SHP77 (cell line): ENCODE measurements around the gene PLA1A.
A peak's percentile ranks its signal among the peaks of the same experiment; 100 is the strongest.
"Not testable (repeated sequence)": the region's sequence is repeated elsewhere in the genome, so short reads cannot be mapped to it uniquely, and the experiment has no call there.

Experiments
- DNase-seq, 2 experiments: peaks; one replicate each; lab custom pipeline; 2025; lab: John Stamatoyannopoulos, UW

PLA1A gene

GRCh38 chr3:119662604-119663373 is 65.1 kb downstream of the PLA1A start:
- DNase-seq, result no peak

- no peak for DNase-seq
These were observed 66.2 kb downstream of the PLA1A start for GRCh38 chr3:119663885-119664284.

DNA sequence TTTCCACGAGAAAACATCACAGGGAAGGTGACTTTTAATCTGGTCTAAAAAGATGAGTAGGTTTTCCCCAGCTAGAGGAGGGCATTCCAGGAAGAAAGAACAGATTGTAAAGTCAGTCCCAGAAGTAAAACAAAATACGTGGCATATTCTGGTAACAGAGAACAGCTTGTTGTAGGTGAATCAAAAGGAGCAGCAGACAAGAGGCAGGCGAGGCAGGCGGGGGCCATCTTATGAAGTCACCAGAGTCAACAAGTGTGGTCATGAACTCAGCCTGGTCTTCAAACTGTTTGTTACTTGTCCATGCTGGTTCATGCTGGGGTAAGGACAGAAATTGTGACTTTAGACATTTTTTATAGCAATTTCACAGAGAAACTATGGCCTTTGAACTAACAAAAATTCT is 66.7 kb downstream of the PLA1A start:
- DNase-seq, result no peak

- DNase-seq, result no peak
These were observed 67.2 kb downstream of the PLA1A start for GRCh38 chr3:119664850-119665379.

GRCh38 chr3:119665954-119666559 is 68.4 kb downstream of the PLA1A start:
- DNase-seq, result no peak

GRCh38 chr3:119669906-119670570 is 72.4 kb downstream of the PLA1A start:
- no peak for DNase-seq

- DNase-seq, result no peak
These were observed 75.1 kb downstream of the PLA1A start for GRCh38 chr3:119672776-119673175.

DNA sequence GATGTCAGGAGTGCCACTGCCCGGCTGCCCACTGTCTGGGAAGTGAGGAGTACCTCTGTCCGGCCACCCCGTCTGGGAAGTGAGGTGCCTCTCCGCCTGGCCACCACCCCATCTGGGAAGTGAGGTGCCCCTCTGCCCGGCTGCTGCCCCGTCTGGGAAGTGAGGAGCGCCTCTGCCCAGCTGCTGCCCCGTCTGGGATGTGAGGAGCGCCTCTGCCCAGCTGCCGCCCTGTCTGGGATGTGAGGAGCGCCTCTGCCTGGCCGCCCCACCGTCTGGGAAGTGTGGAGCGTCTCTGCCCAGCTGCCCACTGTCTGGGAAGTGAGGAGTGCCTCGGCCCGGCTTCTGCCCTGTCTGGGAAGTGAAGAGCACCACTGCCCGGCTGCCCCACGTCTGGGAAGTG is 76.2 kb downstream of the PLA1A start:
- DNase-seq, result no peak

DNA sequence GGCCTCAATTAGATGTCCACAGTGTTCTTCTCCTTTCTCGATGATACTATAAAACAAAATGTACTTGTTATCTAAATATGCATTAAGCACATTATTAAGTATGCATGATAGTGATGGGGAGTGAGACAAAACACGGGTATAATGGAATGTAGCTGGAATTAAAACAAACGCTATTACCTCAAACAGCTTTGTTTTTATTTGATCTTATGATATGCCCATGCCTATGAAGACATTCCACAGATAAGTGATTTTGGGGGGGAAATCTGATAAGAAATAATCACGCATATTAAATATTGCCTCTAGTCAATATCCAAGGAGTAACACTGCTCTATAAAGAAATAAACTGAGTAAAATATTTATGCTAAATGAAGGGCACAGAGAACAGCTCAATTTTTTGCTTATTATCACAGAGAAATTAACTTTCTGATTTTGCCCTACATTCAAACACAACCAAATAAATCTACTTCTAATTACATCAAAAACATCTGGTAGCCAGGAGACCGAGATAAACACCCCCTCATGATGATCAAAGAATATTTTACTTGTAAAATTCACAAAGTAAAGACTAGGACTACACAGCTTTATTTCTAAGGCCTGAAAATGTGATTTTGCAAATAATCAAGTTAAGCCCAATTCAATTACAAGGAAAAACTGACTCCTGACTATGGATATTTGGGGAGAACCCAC is 77.6 kb downstream of the PLA1A start:
- no peak for DNase-seq

- DNase-seq, result no peak
These were observed 78.3 kb downstream of the PLA1A start for GRCh38 chr3:119676020-119676419.

DNA sequence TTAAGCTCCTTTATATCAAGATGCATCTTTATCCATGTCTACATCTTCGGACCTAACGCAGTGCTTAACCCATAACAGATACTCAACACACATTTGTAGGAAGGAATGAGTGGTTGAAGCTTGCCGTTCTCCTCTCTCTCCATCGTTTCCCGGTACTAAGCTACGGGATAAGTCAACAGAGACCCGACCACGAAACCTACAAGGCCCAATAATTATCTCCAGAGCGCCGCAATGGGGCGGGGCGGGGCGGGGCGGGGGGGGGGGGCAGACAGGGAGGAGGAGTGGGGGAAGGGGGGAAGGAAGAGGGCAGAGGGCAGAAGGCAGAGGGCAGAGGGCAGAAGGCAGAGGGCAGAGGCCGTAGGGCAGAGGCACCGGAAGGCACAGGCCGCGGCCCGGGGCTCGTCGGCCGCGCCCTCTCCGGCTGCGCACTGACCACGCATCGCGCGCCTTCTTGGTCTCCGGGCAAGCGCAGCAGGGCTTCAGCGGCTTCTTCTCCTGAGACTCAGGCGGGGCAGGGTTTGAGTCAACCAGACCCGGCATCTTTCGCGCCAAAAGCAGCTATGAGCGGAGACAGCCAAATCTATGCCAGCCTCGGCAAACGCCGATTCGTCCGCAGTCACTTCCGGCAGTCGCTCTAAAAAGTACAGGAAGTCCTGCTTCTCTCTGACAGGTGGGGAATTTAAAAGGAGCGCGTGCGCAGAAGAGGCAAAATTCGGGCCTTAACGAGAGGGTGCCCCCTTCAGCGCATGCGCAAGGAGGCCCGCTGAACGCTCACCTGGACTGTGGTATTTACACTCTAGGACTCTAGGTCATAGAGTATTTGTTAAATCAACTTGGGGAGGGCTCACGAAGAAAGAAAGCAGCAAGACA is 79.3 kb downstream of the PLA1A start, which contains the start of gene COX17:
Gene COX17, minus strand, starts transcription at position 636 of the 870 bp plus-strand sequence. Its CDS starts 96 bp downstream, at position 540.
- DNase-seq, result peak; percentile 96 to 97

DNA sequence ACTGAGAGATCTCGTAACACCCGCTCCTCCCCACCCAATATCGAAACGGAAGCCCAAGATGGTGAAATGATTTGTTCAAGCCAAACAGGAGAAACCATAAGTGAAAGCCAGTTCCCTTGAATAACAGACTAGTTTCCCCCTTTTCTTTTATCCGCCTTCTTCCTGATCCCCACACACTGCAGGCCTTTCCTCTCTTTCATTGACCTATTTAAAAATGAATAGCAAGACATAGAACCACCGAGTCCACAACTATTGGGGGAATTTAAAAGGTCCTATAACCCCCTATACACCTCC is 79.9 kb downstream of the PLA1A start:
- no peak for DNase-seq

GRCh38 chr3:119678209-119678608 is 80.5 kb downstream of the PLA1A start:
- DNase-seq, result not testable (repeated sequence)
